IPS-15b (cell line): ENCODE results near the gene SHANK3.

Experiments
- H3K27me3 ChIP-seq: one replicate; pipeline ENCODE4 v1.6.1; 2013; ENCODE audit warnings: low read length; ENCODE audit not compliant: control insufficient read depth, insufficient read depth
- H3K36me3 ChIP-seq: one replicate; pipeline ENCODE4 v1.6.1; 2013; ENCODE audit warnings: low read length; ENCODE audit not compliant: control insufficient read depth, insufficient read depth
- H3K4me1 ChIP-seq: one replicate; pipeline ENCODE4 v1.6.1; 2013; ENCODE audit warnings: mild to moderate bottlenecking, low read length; ENCODE audit not compliant: control insufficient read depth, insufficient read depth
- H3K4me3 ChIP-seq: one replicate; pipeline ENCODE4 v1.5.1; 2013; ENCODE audit warnings: low read depth, low read length
- H3K9ac ChIP-seq: one replicate; pipeline ENCODE4 v1.6.1; 2013; ENCODE audit warnings: low read depth, mild to moderate bottlenecking, low read length
- H3K9me3 ChIP-seq: one replicate; pipeline ENCODE4 v1.6.1; 2013; ENCODE audit warnings: mild to moderate bottlenecking, low read length; ENCODE audit not compliant: control insufficient read depth, insufficient read depth

SHANK3 gene

DNA sequence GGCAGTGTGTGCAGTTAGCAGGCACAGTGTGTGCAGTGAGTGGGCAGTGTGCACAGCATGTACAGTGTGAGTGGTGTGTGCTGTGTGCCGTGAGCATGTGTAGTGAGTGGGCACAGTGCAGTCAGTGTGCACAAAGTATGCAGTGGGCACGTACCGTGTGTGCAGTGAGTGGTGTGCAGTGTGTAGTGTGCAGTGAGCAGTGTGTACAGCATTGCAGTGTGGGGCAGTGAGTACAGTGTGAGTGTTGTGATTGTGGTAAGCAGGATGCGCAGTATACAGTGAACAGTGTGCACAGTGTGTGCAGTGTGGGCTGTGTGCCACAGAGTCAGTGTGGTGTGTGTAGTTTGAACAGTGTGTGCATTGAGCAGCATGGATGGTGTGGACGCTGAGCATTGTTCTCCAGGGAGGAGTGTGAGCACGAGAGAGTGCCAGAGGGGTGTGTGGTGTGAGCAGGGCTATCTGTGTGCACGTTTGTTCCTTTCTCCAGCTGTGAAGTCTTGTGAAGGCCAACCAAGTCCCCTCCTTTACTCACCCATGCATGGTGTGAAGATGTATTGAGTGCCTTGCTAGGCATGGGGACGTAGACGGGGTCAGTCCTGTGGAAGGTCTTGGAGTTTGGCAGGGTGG is 3.0 kb downstream of the SHANK3 start:
- Histone ChIP-seq H3K9ac (no peak overlapping the region), H3K9me3 (no peaks in the 10 kb centered on the region), H3K27me3 (peaks cover 19% of the 10 kb centered on the region), H3K4me1 (peaks cover 6% of the 10 kb centered on the region), H3K36me3 (peaks cover 2% of the 10 kb centered on the region), H3K4me3 (peak overlapping the region; percentile 72)

DNA sequence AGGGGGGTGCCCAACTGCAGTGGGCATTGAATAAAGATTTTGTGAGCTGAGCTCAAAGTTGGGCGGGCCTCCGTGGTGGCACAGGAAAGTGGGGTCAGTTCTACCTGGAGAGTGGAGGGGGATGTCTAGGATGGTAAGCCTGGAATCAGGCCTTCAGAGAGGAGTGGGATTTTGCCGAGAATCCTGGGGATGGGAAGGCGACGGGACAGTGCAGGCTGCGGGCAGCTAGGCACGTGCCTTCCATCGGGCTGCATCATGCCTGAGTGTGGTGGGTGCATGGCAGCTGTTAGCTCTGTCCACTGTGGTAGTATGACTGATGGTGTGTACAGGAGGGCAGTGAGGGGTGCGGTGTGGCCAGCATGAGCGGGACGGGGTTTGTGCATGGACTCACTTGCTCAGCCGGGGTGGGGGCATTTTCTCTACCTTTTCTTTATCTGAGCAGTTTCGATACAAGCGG is 3.6 kb downstream of the SHANK3 start:
- Histone ChIP-seq H3K9me3 (no peaks in the 10 kb centered on the region), H3K27me3 (peaks cover 18% of the 10 kb centered on the region), H3K4me1 (peaks cover 6% of the 10 kb centered on the region), H3K9ac (no peak overlapping the region), H3K36me3 (peaks cover 2% of the 10 kb centered on the region), H3K4me3 (no peak overlapping the region)

DNA sequence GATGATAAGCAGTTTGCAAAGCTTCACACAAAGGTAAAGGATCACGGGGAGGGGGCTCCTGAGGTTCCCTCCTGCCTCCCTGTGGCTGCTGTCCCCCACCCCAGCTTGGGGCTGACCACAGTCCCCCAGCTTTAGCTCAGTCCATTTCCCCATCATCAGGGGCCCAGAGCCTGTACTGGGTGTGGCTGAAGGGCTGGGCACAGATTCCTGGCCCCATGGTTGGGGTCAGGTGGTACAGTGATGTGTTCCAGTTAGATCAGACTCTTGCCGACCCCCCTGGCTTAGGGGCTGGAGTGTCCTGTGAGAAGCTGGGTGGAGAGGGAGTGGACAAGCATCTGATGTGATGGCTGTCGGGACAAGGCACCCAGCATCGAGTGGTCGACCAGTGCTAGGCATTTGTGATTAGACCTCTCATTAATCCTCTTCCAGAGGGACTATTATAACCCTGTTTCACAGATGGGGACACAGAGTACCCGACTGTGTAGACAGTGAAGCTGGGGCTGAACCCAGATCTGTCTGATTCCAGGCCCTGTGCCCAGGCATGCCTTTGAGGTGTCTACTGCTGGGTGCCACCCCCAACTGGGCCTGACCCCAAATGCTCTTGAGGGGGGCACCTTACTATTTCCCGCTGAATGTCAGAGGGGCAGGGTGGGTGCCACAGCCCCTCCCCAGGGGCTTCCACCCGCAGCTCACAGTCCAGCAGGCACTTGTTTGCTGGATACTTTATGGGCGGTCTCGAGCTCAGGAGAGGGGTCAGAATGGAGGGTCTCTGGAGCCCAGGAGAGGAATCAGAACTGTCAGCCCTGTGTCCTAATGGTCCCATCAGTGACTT is 4.3 kb downstream of the SHANK3 start:
- Histone ChIP-seq H3K4me1 (peaks cover 6% of the 10 kb centered on the region), H3K9ac (no peak overlapping the region), H3K36me3 (peaks cover 2% of the 10 kb centered on the region), H3K9me3 (no peaks in the 10 kb centered on the region), H3K4me3 (no peak overlapping the region), H3K27me3 (peaks cover 18% of the 10 kb centered on the region)

DNA sequence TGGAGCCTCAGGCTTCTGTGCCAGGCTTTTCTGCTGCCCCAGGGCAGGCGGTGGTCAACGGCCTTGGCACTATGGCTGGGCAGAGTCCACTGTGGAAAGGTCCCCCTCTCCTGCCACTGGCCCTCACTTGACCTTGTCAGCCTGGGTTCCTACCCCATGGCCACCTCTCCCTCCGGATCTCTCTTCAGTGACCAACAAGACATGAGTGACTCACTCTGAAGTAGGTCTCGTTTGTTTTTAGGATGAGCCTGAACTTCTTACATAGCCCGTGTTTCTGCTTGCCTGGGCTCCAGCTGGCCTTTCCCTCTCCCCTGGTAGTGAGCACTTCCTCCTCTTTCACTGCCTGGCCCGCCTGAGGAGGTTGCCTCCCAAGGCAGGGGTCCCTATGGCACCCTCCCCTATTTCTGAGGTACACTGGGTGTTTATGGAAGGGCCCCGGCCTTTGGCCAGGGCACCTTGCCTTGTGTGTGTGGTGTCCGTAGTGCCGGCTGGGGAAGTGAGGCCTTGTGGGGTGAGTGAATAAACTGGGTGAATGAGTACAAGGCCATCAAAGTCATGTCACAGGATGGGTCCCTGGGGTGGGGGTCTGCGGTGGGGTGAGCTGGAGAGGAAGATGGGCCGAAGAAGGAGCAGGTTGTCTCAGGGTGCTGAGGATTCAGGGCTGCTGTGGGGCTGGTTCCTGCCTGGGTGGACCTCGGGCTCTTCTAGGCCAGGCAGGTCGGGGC is 5.0 kb downstream of the SHANK3 start:
- Histone ChIP-seq H3K36me3 (peaks cover 2% of the 10 kb centered on the region), H3K9ac (no peak overlapping the region), H3K27me3 (peaks cover 17% of the 10 kb centered on the region), H3K4me3 (no peak overlapping the region), H3K4me1 (peaks cover 5% of the 10 kb centered on the region), H3K9me3 (no peaks in the 10 kb centered on the region)

DNA sequence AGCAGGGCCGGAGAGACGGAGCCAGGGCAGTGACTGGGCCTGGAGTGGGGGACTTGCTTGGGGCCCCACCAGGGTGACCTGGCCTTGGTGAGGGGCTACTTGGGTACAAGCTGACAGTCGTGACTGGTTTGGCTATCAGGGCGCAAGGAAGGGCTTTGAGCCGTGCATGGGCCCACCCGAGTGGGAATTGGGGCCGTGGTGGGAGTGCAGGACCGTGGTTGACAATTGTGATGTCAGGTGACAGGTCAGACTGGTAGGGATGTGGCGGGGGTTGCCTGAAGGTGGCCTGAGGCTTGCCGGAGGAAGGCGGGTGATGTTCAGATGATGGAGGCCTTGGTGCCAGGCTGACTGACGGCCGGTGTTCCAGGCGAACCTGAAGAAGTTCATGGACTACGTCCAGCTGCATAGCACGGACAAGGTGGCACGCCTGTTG is 5.6 kb downstream of the SHANK3 start:
- no peak overlapping the region for H3K9ac ChIP-seq
- peaks cover 2% of the 10 kb centered on the region for H3K4me1 ChIP-seq
- peaks cover 13% of the 10 kb centered on the region for H3K27me3 ChIP-seq
- H3K36me3 ChIP-seq, result peaks cover 2% of the 10 kb centered on the region
- no peaks in the 10 kb centered on the region for H3K9me3 ChIP-seq
- no peak overlapping the region for H3K4me3 ChIP-seq

DNA sequence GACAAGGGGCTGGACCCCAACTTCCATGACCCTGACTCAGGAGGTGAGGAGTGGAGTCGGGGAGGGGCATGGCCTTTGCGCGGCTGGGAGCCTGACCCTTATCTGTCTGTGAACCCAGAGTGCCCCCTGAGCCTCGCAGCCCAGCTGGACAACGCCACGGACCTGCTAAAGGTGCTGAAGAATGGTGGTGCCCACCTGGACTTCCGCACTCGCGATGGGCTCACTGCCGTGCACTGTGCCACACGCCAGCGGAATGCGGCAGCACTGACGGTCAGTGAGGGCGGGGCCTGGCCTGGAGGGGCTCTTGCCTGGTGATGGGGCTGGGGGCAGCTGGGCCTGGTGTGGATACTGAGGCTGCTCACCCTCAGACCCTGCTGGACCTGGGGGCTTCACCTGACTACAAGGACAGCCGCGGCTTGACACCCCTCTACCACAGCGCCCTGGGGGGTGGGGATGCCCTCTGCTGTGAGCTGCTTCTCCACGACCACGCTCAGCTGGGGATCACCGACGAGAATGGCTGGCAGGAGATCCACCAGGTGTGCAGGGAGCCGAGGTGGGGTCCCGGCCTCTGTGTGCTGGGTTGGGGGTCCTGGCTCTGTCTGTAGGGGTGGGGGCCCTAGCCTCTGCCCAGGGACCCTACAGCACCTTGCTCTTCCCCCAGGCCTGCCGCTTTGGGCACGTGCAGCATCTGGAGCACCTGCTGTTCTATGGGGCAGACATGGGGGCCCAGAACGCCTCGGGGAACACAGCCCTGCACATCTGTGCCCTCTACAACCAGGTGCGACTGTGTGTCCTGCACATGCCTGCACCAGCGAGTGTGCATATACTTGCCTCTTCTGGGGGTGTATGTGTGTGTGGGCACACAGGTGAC is 6.3 kb downstream of the SHANK3 start:
- Histone ChIP-seq H3K36me3 (peaks cover 2% of the 10 kb centered on the region), H3K27me3 (peaks cover 13% of the 10 kb centered on the region), H3K9ac (no peak overlapping the region)

DNA sequence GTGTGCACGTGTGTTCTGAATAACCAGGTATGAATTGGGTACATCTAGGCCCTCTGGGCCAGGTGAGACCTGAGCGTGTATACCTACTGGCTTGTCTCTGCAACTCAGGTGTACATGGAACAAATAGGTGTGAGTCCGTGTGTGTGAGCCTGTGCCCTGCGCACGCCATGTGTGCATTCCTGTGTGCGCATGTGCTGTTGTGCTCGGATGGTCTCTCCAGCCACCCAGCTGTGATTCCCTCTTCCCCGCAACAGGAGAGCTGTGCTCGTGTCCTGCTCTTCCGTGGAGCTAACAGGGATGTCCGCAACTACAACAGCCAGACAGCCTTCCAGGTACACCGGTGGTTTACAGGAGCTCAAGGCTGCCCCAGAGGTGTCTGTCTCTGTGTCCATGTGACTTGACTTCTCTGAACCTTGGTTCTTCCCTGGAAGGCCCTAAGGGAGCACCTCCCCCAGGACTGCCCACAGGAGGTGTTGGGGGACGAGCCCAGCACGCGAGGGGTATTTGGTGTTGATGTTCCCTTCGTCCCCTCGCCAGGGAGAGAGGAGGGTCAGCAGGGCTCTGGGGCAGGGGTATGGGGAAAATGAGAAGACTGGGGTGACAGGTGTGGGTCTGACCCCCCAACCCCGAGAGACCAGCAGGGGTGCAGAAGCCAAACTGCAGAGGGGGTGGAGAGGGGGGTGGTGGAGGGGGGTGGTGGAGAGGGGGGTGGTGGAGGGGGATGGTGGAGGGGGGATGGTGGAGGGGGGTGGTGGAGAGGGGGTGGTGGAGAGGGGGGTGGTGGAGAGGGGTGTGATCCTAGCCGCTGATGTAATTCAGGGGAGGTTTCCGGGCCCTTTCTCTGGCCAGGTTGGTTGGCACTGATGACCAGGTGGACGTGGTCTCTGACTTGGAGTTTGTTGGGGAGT is 10.7 kb downstream of the SHANK3 start:
- no peak overlapping the region for H3K4me3 ChIP-seq
- H3K9me3 ChIP-seq, result no peaks in the 10 kb centered on the region
- H3K4me1 ChIP-seq, result no peaks in the 10 kb centered on the region
- H3K36me3 ChIP-seq, result peaks cover 2% of the 10 kb centered on the region
- H3K9ac ChIP-seq, result no peak overlapping the region
- H3K27me3 ChIP-seq, result no peaks in the 10 kb centered on the region

More for the DNA sequence above, 6.3 kb downstream of the SHANK3 start:
- Histone ChIP-seq H3K4me3 (no peak overlapping the region), H3K9me3 (no peaks in the 10 kb centered on the region), H3K4me1 (peaks cover 2% of the 10 kb centered on the region)

DNA sequence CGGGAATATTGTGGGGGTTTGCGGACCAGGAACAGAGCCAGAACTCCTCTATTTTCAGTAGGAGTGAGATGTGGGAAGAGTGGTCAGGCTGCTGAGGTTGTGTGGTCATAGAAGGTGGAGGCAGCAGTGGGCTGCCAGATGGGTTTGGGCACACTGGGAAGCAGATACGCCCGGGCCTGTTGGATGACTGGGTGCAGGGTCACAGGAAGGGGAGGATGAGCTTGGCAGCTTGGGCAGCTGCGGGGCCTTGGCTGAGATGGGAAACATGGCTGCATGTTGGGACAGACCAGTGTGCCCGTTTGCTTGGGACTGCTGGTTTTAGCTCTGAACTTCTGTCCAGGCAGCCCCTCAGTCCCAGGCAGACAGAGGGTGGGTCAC is 11.4 kb downstream of the SHANK3 start:
- Histone ChIP-seq H3K9me3 (no peaks in the 10 kb centered on the region), H3K27me3 (no peaks in the 10 kb centered on the region), H3K4me1 (no peaks in the 10 kb centered on the region), H3K36me3 (no peaks in the 10 kb centered on the region), H3K4me3 (no peak overlapping the region), H3K9ac (no peak overlapping the region)

DNA sequence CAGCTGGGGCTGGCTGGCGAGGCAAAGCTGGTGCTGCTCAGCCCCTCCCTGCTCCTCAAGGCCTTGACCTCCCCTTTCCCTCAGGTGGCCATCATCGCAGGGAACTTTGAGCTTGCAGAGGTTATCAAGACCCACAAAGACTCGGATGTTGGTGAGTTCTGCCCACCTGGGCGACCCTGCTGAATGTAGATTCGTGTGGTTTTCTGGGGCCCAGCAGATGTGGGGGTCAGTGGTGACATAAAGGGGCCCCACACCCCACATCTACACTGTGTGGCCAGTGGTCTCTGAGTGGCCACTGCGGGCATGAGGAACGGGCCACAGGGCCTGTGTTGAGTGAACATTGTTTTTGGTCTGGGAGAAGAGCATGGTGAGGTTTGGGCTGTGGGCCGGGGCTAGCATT is 11.9 kb downstream of the SHANK3 start:
- no peak overlapping the region for H3K4me3 ChIP-seq
- no peaks in the 10 kb centered on the region for H3K9me3 ChIP-seq
- no peaks in the 10 kb centered on the region for H3K36me3 ChIP-seq
- H3K27me3 ChIP-seq, result no peaks in the 10 kb centered on the region
- no peak overlapping the region for H3K9ac ChIP-seq
- H3K4me1 ChIP-seq, result no peaks in the 10 kb centered on the region

DNA sequence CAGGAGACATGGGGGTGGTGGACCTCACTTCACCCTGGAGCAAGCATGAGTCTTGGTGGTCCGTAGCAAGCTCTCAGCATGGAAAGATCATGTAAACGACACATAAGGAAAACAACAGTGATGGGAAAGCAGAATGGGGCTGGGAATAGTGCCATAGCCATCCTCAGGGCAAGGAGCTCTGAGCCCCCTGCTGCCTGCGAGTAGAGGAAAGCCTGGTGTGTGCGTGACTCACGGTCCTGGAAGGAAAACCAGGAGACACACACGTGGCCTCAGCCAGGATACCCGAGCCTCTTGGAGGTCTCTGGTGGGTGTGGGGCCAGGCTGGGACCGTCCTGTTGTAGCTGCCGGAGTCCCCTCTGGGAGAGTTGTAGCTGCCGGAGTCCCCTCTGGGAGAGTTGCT is 12.4 kb downstream of the SHANK3 start:
- Histone ChIP-seq H3K27me3 (no peaks in the 10 kb centered on the region), H3K4me1 (no peaks in the 10 kb centered on the region), H3K36me3 (no peaks in the 10 kb centered on the region), H3K4me3 (no peak overlapping the region), H3K9ac (no peak overlapping the region), H3K9me3 (no peaks in the 10 kb centered on the region)
